Activated naive CD8-positive, alpha-beta T cell treated with anti-CD3 and anti-CD28 coated beads, Interleukin-2, amount 50 U/mL, for 24 hours (primary cell): ENCODE measurements around the gene SPINK9.

Experiments
- ATAC-seq: fragments of 150-1000 bp; cut with Tn5 transposase; one replicate; pipeline ENCODE4 v1.10.0; 2021
- DNase-seq: peaks from one replicate; pipeline ENCODE4 v3.0.0; 2021
- H3K27ac Mint-ChIP-seq: one replicate; pipeline ENCODE4 v1.8.0; 2021; ENCODE audit warnings: mild to moderate bottlenecking, mixed read lengths
- H3K27me3 Mint-ChIP-seq: one replicate; pipeline ENCODE4 v1.8.0; 2021; ENCODE audit warnings: mixed read lengths
- H3K36me3 Mint-ChIP-seq: one replicate; pipeline ENCODE4 v1.8.0; 2021; ENCODE audit warnings: low read depth, mixed read lengths
- H3K4me1 Mint-ChIP-seq: one replicate; pipeline ENCODE4 v1.8.0; 2021; ENCODE audit warnings: mixed read lengths
- H3K4me3 Mint-ChIP-seq: one replicate; pipeline ENCODE4 v1.8.0; 2021; ENCODE audit warnings: mild to moderate bottlenecking, moderate library complexity, mixed read lengths
- H3K9me3 Mint-ChIP-seq: one replicate; pipeline ENCODE4 v1.8.0; 2021; ENCODE audit warnings: mixed read lengths

The SPINK9 gene

GRCh38 chr5:148381906-148382305 is 46.5 kb downstream of the SPINK9 start:
- Mint-ChIP-seq H3K4me1 (peaks cover 49% of the 10 kb centered on the region), H3K9me3 (peaks cover 10% of the 10 kb centered on the region), H3K4me3 (no peak overlapping the region), H3K27ac (no peak overlapping the region), H3K36me3 (peaks cover 27% of the 10 kb centered on the region), H3K27me3 (no peaks in the 10 kb centered on the region)
- DNase-seq (no peak), ATAC-seq (no peak)

GRCh38 chr5:148382961-148383360 is 47.6 kb downstream of the SPINK9 start:
- Mint-ChIP-seq H3K27ac (peak overlapping the region; percentile 98), H3K36me3 (peaks cover 26% of the 10 kb centered on the region), H3K4me3 (peak overlapping the region; percentile 95), H3K9me3 (peaks cover 10% of the 10 kb centered on the region), H3K27me3 (no peaks in the 10 kb centered on the region), H3K4me1 (peaks cover 60% of the 10 kb centered on the region)
- no peak for ATAC-seq
- DNase-seq: no peak

GRCh38 chr5:148383564-148384379 is 48.4 kb downstream of the SPINK9 start, which contains the start of gene FBXO38:
FBXO38 (plus strand) TSS chr5:148383958; CDS start chr5:148394777, 10,819 bp downstream.
- H3K4me1 Mint-ChIP-seq: peaks cover 68% of the 10 kb centered on the region
- DNase-seq (peak; percentile 95), ATAC-seq (peak; percentile 98)
- H3K36me3 Mint-ChIP-seq: peaks cover 22% of the 10 kb centered on the region
- H3K9me3 Mint-ChIP-seq: peaks cover 2% of the 10 kb centered on the region
- peak within 1 kb of the TSS; percentile 98 for H3K27ac Mint-ChIP-seq
- H3K27me3 Mint-ChIP-seq: no peaks in the 10 kb centered on the region
- peak within 1 kb of the TSS; percentile 95 for H3K4me3 Mint-ChIP-seq

DNA sequence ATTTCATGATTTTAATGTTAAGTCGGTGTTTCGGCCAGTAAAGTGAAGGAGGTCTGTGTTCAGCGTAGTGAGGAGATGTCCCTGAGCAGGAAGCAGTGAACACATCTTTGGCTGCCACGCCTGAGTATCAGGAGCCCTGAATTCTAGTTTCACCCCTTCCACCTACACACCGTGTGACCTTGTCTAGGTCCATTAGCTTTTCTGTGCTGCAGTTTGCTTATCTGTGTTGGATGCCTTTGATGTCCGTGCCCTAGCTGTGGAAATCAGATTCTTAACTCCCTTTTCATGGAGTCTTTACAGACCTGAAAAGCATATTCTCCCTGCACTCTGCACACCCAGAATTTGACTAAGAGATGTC is 49.0 kb downstream of the SPINK9 start:
- ATAC-seq: peak; percentile 25
- DNase-seq: no peak
- Mint-ChIP-seq H3K4me1 (peaks cover 71% of the 10 kb centered on the region), H3K9me3 (no peaks in the 10 kb centered on the region), H3K27me3 (no peaks in the 10 kb centered on the region), H3K4me3 (peak overlapping the region; percentile 95), H3K27ac (peak overlapping the region; percentile 98), H3K36me3 (peaks cover 20% of the 10 kb centered on the region)

GRCh38 chr5:148385094-148385493 is 49.7 kb downstream of the SPINK9 start:
- Mint-ChIP-seq H3K4me3 (peak overlapping the region; percentile 95), H3K27me3 (no peaks in the 10 kb centered on the region), H3K9me3 (no peaks in the 10 kb centered on the region), H3K4me1 (peaks cover 66% of the 10 kb centered on the region), H3K36me3 (peaks cover 20% of the 10 kb centered on the region), H3K27ac (peak overlapping the region; percentile 98)
- no peak for DNase-seq
- ATAC-seq: no peak

DNA sequence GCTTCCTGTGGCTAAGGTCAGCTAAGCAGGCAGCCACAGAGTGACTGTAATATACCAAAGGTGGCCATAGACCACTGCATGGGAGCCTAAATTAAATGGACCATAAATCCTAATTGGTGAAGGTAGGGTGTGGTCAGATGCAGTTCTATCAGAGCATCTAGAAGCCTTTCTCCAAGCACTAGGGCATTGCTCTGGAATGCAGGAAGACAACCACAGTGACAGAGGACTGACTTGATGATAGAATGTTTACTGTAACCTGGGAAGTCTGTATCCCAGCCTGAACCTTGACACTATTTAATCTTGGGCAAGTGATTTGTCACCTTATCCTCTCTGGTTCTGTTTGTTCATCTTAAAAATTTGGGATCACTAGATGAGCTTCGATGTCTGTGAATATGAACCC is 50.7 kb downstream of the SPINK9 start:
- H3K4me1 Mint-ChIP-seq: peaks cover 72% of the 10 kb centered on the region
- H3K27ac Mint-ChIP-seq: peak overlapping the region; percentile 98
- peak overlapping the region; percentile 95 for H3K4me3 Mint-ChIP-seq
- no peak for DNase-seq
- ATAC-seq: no peak
- H3K9me3 Mint-ChIP-seq: no peaks in the 10 kb centered on the region
- peaks cover 20% of the 10 kb centered on the region for H3K36me3 Mint-ChIP-seq
- no peaks in the 10 kb centered on the region for H3K27me3 Mint-ChIP-seq

GRCh38 chr5:148387325-148387724 is 52.0 kb downstream of the SPINK9 start:
- Mint-ChIP-seq H3K27ac (peak overlapping the region; percentile 37), H3K4me3 (no peak overlapping the region), H3K9me3 (no peaks in the 10 kb centered on the region), H3K27me3 (no peaks in the 10 kb centered on the region), H3K4me1 (peaks cover 82% of the 10 kb centered on the region), H3K36me3 (peaks cover 20% of the 10 kb centered on the region)
- DNase-seq (no peak), ATAC-seq (no peak)

GRCh38 chr5:148388696-148389095 is 53.3 kb downstream of the SPINK9 start:
- Mint-ChIP-seq H3K4me1 (peaks cover 83% of the 10 kb centered on the region), H3K27me3 (no peaks in the 10 kb centered on the region), H3K36me3 (peaks cover 23% of the 10 kb centered on the region), H3K9me3 (no peaks in the 10 kb centered on the region), H3K27ac (peak overlapping the region; percentile 74), H3K4me3 (peak overlapping the region; percentile 25)
- peak; percentile 50 for ATAC-seq
- no peak for DNase-seq
